HepG2 (cell line): ENCODE data around the gene FABP1.

Source experiments
- GTF2F1 ChIP-seq: fragments of 150-350 bp; IDR thresholded peaks from 2 replicates; pipeline ENCODE4 v1.6.1; 2014; ENCODE audit warnings: low read length
- HCFC1 ChIP-seq: fragments of 150-350 bp; IDR thresholded peaks from 2 replicates; pipeline ENCODE4 v1.6.1; 2014; ENCODE audit warnings: low read depth, low read length
- NFE2 ChIP-seq: sonication (generic); formaldehyde crosslinking; IDR thresholded peaks from 2 replicates; pipeline ENCODE4 v1.4.0; 2020; ENCODE audit warnings: missing genetic modification reagents
- TCF7L2 ChIP-seq: IDR thresholded peaks from 2 replicates; pipeline ENCODE4 v1.6.1; 2011; ENCODE audit warnings: mild to moderate bottlenecking, low read depth, low read length, moderate library complexity
- ZBTB42 ChIP-seq: sonication (generic); formaldehyde crosslinking; IDR thresholded peaks from 2 replicates; pipeline ENCODE4 v1.5.0; 2020; ENCODE audit warnings: mild to moderate bottlenecking, missing genetic modification reagents
- ZNF350 ChIP-seq: sonication (generic); formaldehyde crosslinking; IDR thresholded peaks from 2 replicates; pipeline ENCODE4 v1.4.0; 2020; ENCODE audit warnings: mild to moderate bottlenecking, low read depth, missing genetic modification reagents, borderline replicate concordance
- ZNF850 ChIP-seq: sonication (generic); formaldehyde crosslinking; conservative IDR thresholded peaks from 2 replicates; pipeline ENCODE4 v1.9.0; 2021; ENCODE audit warnings: mild to moderate bottlenecking, missing genetic modification reagents
- TF ChIP-seq, protein P1 (sequence below): sonication (generic); formaldehyde crosslinking; IDR thresholded peaks from 2 replicates; pipeline ENCODE4 v1.5.0; 2020; ENCODE audit warnings: mild to moderate bottlenecking, missing genetic modification reagents, moderate library complexity
- TF ChIP-seq, protein P2 (sequence below): sonication (generic); formaldehyde crosslinking; IDR thresholded peaks from 2 replicates; pipeline ENCODE4 v1.4.0; 2020; ENCODE audit warnings: missing genetic modification reagents

DNA sequence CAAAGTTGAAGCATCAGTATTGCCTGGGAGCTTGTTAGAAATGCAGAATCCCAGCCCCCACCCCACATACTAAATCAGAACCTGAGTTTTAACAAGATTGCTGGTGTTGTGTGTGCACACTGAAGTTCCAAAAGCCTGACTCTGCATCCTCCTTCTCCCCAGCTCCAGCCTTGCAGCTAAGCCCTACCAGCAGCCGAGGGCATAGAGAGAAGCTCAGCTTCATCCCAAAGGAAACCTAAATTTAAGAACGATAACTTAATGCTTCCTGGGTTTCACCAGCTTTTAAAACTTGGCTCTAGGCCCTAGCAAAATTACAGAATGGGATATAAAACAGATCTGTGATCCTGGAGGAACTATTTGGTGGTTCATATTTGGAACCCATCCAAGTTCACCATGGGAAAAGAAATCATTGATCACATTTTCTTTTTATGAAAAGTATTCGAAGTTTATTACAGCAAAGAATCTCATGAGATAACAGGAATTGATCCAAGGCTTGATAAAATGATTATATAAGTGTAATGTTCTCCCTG is 49.2 kb downstream of the FABP1 start:
- TF ChIP-seq ZNF350 (CRISPR knock-in tag), result no peak
- TF ChIP-seq, protein P1, sequence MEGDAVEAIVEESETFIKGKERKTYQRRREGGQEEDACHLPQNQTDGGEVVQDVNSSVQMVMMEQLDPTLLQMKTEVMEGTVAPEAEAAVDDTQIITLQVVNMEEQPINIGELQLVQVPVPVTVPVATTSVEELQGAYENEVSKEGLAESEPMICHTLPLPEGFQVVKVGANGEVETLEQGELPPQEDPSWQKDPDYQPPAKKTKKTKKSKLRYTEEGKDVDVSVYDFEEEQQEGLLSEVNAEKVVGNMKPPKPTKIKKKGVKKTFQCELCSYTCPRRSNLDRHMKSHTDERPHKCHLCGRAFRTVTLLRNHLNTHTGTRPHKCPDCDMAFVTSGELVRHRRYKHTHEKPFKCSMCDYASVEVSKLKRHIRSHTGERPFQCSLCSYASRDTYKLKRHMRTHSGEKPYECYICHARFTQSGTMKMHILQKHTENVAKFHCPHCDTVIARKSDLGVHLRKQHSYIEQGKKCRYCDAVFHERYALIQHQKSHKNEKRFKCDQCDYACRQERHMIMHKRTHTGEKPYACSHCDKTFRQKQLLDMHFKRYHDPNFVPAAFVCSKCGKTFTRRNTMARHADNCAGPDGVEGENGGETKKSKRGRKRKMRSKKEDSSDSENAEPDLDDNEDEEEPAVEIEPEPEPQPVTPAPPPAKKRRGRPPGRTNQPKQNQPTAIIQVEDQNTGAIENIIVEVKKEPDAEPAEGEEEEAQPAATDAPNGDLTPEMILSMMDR (CRISPR knock-in tag), result no peak
- no peak for TF ChIP-seq GTF2F1
- TF ChIP-seq, protein P2, sequence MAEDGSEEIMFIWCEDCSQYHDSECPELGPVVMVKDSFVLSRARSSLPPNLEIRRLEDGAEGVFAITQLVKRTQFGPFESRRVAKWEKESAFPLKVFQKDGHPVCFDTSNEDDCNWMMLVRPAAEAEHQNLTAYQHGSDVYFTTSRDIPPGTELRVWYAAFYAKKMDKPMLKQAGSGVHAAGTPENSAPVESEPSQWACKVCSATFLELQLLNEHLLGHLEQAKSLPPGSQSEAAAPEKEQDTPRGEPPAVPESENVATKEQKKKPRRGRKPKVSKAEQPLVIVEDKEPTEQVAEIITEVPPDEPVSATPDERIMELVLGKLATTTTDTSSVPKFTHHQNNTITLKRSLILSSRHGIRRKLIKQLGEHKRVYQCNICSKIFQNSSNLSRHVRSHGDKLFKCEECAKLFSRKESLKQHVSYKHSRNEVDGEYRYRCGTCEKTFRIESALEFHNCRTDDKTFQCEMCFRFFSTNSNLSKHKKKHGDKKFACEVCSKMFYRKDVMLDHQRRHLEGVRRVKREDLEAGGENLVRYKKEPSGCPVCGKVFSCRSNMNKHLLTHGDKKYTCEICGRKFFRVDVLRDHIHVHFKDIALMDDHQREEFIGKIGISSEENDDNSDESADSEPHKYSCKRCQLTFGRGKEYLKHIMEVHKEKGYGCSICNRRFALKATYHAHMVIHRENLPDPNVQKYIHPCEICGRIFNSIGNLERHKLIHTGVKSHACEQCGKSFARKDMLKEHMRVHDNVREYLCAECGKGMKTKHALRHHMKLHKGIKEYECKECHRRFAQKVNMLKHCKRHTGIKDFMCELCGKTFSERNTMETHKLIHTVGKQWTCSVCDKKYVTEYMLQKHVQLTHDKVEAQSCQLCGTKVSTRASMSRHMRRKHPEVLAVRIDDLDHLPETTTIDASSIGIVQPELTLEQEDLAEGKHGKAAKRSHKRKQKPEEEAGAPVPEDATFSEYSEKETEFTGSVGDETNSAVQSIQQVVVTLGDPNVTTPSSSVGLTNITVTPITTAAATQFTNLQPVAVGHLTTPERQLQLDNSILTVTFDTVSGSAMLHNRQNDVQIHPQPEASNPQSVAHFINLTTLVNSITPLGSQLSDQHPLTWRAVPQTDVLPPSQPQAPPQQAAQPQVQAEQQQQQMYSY (CRISPR knock-in tag), result no peak
- TF ChIP-seq ZBTB42 (CRISPR knock-in tag), result no peak
- no peak for TF ChIP-seq NFE2 (CRISPR knock-in tag)
- TF ChIP-seq TCF7L2, result no peak
- TF ChIP-seq ZNF850 (CRISPR knock-in tag), result no peak
- TF ChIP-seq HCFC1, result no peak
